GM12874 (cell line): ENCODE measurements around the gene PDAP1.

ENCODE experiments used
- CTCF ChIP-seq: IDR thresholded peaks from 2 replicates; pipeline ENCODE4 v1.5.1; 2011; ENCODE audit warnings: low read depth, mild to moderate bottlenecking, control low read depth, low read length, moderate library complexity; ENCODE audit not compliant: insufficient read depth

PDAP1 gene

GRCh38 chr7:99393355-99394187 lies 14.8 kb downstream of the PDAP1 start:
- no peak for TF ChIP-seq CTCF

- TF ChIP-seq CTCF, result no peak
Measured at GRCh38 chr7:99392659-99393354, 15.6 kb downstream of the PDAP1 start.

- no peak for TF ChIP-seq CTCF
Measured at GRCh38 chr7:99392046-99392445, 16.4 kb downstream of the PDAP1 start.

- no peak for TF ChIP-seq CTCF
Measured at GRCh38 chr7:99390941-99391602, 17.3 kb downstream of the PDAP1 start.

- TF ChIP-seq CTCF, result no peak
Measured at GRCh38 chr7:99389772-99390171, 18.6 kb downstream of the PDAP1 start.

GRCh38 chr7:99387912-99388311 lies 20.5 kb downstream of the PDAP1 start:
- no peak for TF ChIP-seq CTCF

- peak; percentile 36; the same call in 1 of the 2 replicates for TF ChIP-seq CTCF
Measured at GRCh38 chr7:99386584-99387238, 21.7 kb downstream of the PDAP1 start.
